NT2/D1 (cell line): ENCODE measurements around the gene THAP3.

Source experiments
- YY1 ChIP-seq: IDR thresholded peaks from 2 replicates; pipeline ENCODE4 v1.6.1; 2011; ENCODE audit not compliant: insufficient read length, insufficient read depth
- ZNF274 ChIP-seq: IDR thresholded peaks from 2 replicates; pipeline ENCODE4 v1.6.1; 2011; ENCODE audit warnings: mild to moderate bottlenecking, low read depth, low read length

- TF ChIP-seq ZNF274 (no peak), YY1 (no peak)
Measured at GRCh38 chr1:6592441-6592840, 32.2 kb upstream of the THAP3 start.
